ENCODE results near the gene DDX18. TPM values are rescaled to one million over a fixed set of nuclear protein-coding genes. Genes with fewer than 3 reads are reported as not detected.
"Not testable (repeated sequence)": the region's sequence is repeated elsewhere in the genome, so short reads cannot be mapped to it uniquely, and the experiment has no call there.

The DDX18 gene
- total RNA-seq, 1 experiment from 2014 or later, result 88.0 TPM

DNA sequence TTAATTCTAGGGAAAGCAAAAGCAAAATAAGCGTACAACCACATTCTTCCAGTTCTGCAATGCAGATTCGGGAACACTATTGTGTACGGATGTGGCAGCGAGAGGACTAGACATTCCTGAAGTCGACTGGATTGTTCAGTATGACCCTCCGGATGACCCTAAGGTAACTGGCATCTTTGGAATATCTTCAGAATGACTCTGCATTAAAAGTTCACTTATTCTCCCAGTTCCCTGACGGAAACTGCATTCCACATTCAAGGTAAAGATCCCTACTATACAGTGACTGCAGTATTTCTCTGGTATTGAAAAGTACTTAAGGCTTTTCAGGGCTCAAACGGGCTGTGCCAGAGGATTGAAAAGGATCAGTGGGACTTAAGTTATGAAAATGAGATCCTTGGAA, 10.9 kb downstream of the DDX18 start:
- Histone ChIP-seq H3K4me1 (ENCODE audit: low read length) (no peaks in the 10 kb centered on the region), H3K27me3 (ENCODE audit: low read length) (no peaks in the 10 kb centered on the region), H3K4me2 (ENCODE audit: low read depth, low read length, poor library complexity, severe bottlenecking) (no peak overlapping the region), H4K20me1 (ENCODE audit: insufficient read depth, low read depth, low read length) (peaks cover 7% of the 10 kb centered on the region; the same call in 1 of the 2 replicates), H2AFZ (ENCODE audit: low read length) (no peak overlapping the region), H3K4me3 (ENCODE audit: low read length) (no peak overlapping the region), H3K79me2 (ENCODE audit: low read length) (peaks cover 13% of the 10 kb centered on the region; the same call in 1 of the 2 replicates), H3K27ac (ENCODE audit: low read length) (no peak overlapping the region), H3K36me3 (ENCODE audit: insufficient read depth, low read length) (peaks cover 90% of the 10 kb centered on the region), H3K9me2 (replicated peaks; ENCODE audit: insufficient read depth, low read length) (no peaks in the 10 kb centered on the region), H3K9ac (ENCODE audit: low read length) (no peak overlapping the region), H3K9me3 (ENCODE audit: low read length) (no peaks in the 10 kb centered on the region)
- no peak for DNase-seq

DNA sequence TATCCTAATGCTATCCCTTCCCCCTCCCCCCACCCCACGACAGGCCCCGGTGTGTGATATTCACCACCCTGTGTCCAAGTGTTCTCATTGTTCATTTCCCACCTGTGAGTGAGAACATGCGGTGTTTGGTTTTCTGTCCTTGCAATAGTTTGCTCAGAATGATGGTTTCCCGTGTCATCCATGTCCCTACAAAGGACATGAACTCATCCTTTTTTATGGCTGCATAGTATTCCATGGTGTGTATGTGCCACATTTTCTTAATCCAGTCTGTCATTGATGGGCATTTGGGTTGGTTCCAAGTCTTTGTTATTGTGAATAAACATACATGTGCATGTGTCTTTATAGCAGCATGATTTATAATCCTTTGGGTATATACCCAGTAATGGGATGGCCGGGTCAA, 13.0 kb downstream of the DDX18 start:
- H3K9ac ChIP-seq (ENCODE audit: low read length); H3K4me3 ChIP-seq (ENCODE audit: low read length); H3K9me3 ChIP-seq (ENCODE audit: low read length); H3K4me2 ChIP-seq (ENCODE audit: low read depth, low read length, poor library complexity, severe bottlenecking); H3K4me1 ChIP-seq (ENCODE audit: low read length); H2AFZ ChIP-seq (ENCODE audit: low read length); H4K20me1 ChIP-seq (ENCODE audit: insufficient read depth, low read depth, low read length); DNase-seq; H3K79me2 ChIP-seq (ENCODE audit: low read length); H3K27ac ChIP-seq (ENCODE audit: low read length); H3K9me2 ChIP-seq (replicated peaks; ENCODE audit: insufficient read depth, low read length); H3K27me3 ChIP-seq (ENCODE audit: low read length): not testable (repeated sequence)
- H3K36me3 ChIP-seq (ENCODE audit: insufficient read depth, low read length), result peaks cover 88% of the 10 kb centered on the region

DNA sequence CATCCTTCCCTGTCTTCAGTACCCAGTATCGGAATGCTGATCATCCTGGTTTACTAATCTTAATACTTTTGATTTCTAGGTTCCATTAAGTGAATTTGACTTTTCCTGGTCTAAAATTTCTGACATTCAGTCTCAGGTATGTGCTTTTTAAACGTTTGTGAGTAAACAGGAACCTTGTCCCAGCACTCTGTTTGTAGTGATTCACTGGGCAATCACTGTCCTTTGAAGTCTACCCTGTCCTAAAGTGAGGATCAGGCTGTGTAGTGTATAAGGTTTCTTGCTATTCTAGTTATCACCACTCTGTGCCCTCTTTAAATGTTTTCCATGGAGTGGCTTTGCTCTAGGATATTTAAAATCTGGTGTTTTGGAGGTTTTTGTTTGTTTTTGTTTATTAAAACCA, 14.4 kb downstream of the DDX18 start:
- Histone ChIP-seq H3K9me2 (replicated peaks; ENCODE audit: insufficient read depth, low read length) (no peaks in the 10 kb centered on the region), H3K4me1 (ENCODE audit: low read length) (no peaks in the 10 kb centered on the region), H3K4me3 (ENCODE audit: low read length) (no peak overlapping the region), H3K27ac (ENCODE audit: low read length) (no peak overlapping the region), H3K27me3 (ENCODE audit: low read length) (no peaks in the 10 kb centered on the region), H3K9me3 (ENCODE audit: low read length) (no peaks in the 10 kb centered on the region), H3K36me3 (ENCODE audit: insufficient read depth, low read length) (peaks cover 83% of the 10 kb centered on the region), H3K9ac (ENCODE audit: low read length) (no peak overlapping the region), H3K4me2 (ENCODE audit: low read depth, low read length, poor library complexity, severe bottlenecking) (no peak overlapping the region), H2AFZ (ENCODE audit: low read length) (no peak overlapping the region), H4K20me1 (ENCODE audit: insufficient read depth, low read depth, low read length) (peaks cover 7% of the 10 kb centered on the region; the same call in 1 of the 2 replicates), H3K79me2 (ENCODE audit: low read length) (peaks cover 4% of the 10 kb centered on the region; the same call in 1 of the 2 replicates)
- no peak for DNase-seq

DNA sequence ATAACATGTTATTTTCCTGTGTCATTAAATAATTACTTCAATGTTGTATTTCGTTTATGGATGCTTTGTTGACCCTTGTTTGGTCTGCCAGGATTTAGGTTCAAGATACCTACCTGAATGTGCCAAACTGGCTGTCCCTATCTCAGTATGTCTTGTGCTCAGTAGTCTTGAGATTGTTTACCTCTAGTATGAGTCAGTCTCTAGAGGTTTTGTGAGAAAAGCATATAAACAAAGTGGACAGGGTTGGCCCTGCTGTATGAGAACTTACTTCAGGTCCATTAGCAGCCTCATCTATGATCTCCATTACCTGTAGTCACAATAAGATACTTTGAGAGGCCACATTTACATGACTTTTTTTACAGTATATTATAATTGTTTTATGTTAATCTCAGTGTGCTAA, 17.8 kb downstream of the DDX18 start:
- peaks cover 52% of the 10 kb centered on the region; the same call in 1 of the 2 replicates for H3K36me3 ChIP-seq (ENCODE audit: insufficient read depth, low read length)

DNA sequence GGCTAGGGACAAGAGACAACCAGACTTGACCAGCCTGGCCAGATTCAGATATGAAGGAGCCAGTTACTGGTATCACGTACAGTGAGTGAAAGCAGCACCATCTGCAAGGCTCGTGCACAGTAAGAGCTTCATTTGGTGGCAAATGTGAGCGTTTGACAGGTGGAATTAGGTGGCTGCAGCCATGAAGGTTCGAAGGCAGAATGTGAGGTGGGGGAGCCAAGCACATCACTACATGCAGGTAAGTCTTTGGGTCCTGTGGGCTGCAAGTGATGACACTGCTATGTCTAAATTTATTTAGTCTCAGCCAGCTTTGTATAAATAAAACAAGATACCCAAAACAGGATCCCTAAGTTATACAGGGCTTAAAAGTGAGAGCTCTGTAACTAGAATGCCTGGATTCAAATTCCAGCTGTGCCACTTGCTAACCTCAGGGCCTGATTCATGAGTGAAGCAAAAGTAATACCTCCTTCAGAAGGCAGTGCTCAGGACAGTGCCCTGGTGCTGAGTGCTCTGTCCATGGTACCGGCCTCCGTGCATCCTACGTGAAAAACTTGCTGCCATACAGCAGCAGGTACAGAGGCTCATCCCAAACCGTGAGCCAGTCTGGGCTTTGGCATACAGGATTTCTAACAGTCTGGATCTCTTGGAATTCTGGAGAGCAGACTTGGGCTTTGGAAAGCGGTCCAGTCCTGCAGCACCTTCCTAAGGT, 18.6 kb downstream of the DDX18 start:
- H3K36me3 ChIP-seq (ENCODE audit: insufficient read depth, low read length), result peaks cover 54% of the 10 kb centered on the region; the same call in 1 of the 2 replicates
- no peak for DNase-seq
- H4K20me1 ChIP-seq (ENCODE audit: insufficient read depth, low read depth, low read length), result peaks cover 4% of the 10 kb centered on the region; the same call in 1 of the 2 replicates

More for the DNA sequence above, 17.8 kb downstream of the DDX18 start:
- no peaks in the 10 kb centered on the region for H3K4me1 ChIP-seq (ENCODE audit: low read length)
- H4K20me1 ChIP-seq (ENCODE audit: insufficient read depth, low read depth, low read length), result peaks cover 4% of the 10 kb centered on the region; the same call in 1 of the 2 replicates
- no peak overlapping the region for H3K9ac ChIP-seq (ENCODE audit: low read length)
- H3K27me3 ChIP-seq (ENCODE audit: low read length), result no peaks in the 10 kb centered on the region
- H3K79me2 ChIP-seq (ENCODE audit: low read length), result no peaks in the 10 kb centered on the region
- no peaks in the 10 kb centered on the region for H3K9me3 ChIP-seq (ENCODE audit: low read length)
- no peak overlapping the region for H3K4me3 ChIP-seq (ENCODE audit: low read length)
- no peak for DNase-seq
- H3K27ac ChIP-seq (ENCODE audit: low read length), result no peak overlapping the region
- no peak overlapping the region for H3K4me2 ChIP-seq (ENCODE audit: low read depth, low read length, poor library complexity, severe bottlenecking)
- H3K9me2 ChIP-seq (replicated peaks; ENCODE audit: insufficient read depth, low read length), result no peaks in the 10 kb centered on the region
- no peak overlapping the region for H2AFZ ChIP-seq (ENCODE audit: low read length)

DNA sequence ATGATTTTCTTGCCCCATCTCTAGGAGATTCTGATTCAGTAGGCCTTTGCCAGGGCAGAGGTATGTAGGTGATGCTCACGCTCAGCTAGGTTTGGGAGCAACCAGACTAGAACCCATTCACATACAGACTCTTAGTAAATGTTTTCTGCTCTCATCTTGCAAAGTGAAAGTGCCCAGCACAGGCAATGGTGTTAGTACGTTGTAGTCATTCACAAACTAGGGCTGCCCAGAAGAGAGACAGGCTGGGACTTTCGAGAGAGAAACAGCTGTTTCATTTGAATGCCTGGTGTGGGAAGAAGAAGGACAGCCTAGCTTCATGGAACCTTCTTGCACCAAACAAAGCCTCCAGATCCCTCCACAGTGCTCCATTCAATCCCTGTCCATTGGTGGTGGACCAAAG, 19.4 kb downstream of the DDX18 start:
- Histone ChIP-seq H3K9ac (ENCODE audit: low read length) (no peak overlapping the region), H3K27me3 (ENCODE audit: low read length) (no peaks in the 10 kb centered on the region), H3K9me3 (ENCODE audit: low read length) (no peaks in the 10 kb centered on the region), H3K36me3 (ENCODE audit: insufficient read depth, low read length) (peaks cover 52% of the 10 kb centered on the region; the same call in 1 of the 2 replicates), H3K4me1 (ENCODE audit: low read length) (no peaks in the 10 kb centered on the region), H2AFZ (ENCODE audit: low read length) (no peak overlapping the region), H3K4me3 (ENCODE audit: low read length) (no peak overlapping the region), H3K79me2 (ENCODE audit: low read length) (no peaks in the 10 kb centered on the region), H4K20me1 (ENCODE audit: insufficient read depth, low read depth, low read length) (no peaks in the 10 kb centered on the region; the same call in 1 of the 2 replicates), H3K9me2 (replicated peaks; ENCODE audit: insufficient read depth, low read length) (no peaks in the 10 kb centered on the region), H3K27ac (ENCODE audit: low read length) (no peak overlapping the region), H3K4me2 (ENCODE audit: low read depth, low read length, poor library complexity, severe bottlenecking) (no peak overlapping the region)
- DNase-seq, result no peak

More for the DNA sequence above, 18.6 kb downstream of the DDX18 start:
- H3K9me2 ChIP-seq (replicated peaks; ENCODE audit: insufficient read depth, low read length), result no peaks in the 10 kb centered on the region
- H3K9ac ChIP-seq (ENCODE audit: low read length), result no peak overlapping the region
- H3K79me2 ChIP-seq (ENCODE audit: low read length), result no peaks in the 10 kb centered on the region
- no peaks in the 10 kb centered on the region for H3K4me1 ChIP-seq (ENCODE audit: low read length)
- no peak overlapping the region for H3K27ac ChIP-seq (ENCODE audit: low read length)
- H2AFZ ChIP-seq (ENCODE audit: low read length), result no peak overlapping the region
- no peaks in the 10 kb centered on the region for H3K27me3 ChIP-seq (ENCODE audit: low read length)
- no peak overlapping the region for H3K4me2 ChIP-seq (ENCODE audit: low read depth, low read length, poor library complexity, severe bottlenecking)
- H3K9me3 ChIP-seq (ENCODE audit: low read length), result no peaks in the 10 kb centered on the region
- H3K4me3 ChIP-seq (ENCODE audit: low read length), result no peak overlapping the region

DNA sequence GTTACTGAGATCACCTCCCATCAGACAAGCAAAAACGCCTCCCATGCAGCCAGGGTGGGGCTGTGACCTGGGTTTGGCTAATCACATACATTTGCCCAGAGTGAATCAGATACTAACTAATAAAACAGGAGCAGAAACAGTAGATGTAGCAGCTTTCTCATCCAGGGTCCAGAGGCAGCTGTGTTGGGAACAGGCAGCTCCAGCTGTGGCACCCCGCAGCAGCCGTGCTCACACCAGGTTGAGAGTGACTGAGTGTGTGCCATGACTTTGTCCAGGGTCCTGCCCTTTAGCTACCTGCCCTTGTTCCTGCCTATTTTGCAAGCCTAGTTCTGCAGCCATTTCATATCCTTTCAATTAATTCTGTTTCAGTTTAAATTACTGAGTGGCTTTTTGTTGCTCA, 20.5 kb downstream of the DDX18 start:
- no peaks in the 10 kb centered on the region for H3K4me1 ChIP-seq (ENCODE audit: low read length)
- no peaks in the 10 kb centered on the region for H3K27me3 ChIP-seq (ENCODE audit: low read length)
- H4K20me1 ChIP-seq (ENCODE audit: insufficient read depth, low read depth, low read length), result no peaks in the 10 kb centered on the region; the same call in 1 of the 2 replicates
- H3K9ac ChIP-seq (ENCODE audit: low read length), result no peak overlapping the region
- peaks cover 41% of the 10 kb centered on the region; the same call in 1 of the 2 replicates for H3K36me3 ChIP-seq (ENCODE audit: insufficient read depth, low read length)
- no peaks in the 10 kb centered on the region for H3K9me2 ChIP-seq (replicated peaks; ENCODE audit: insufficient read depth, low read length)
- no peak overlapping the region for H2AFZ ChIP-seq (ENCODE audit: low read length)
- H3K4me3 ChIP-seq (ENCODE audit: low read length), result no peak overlapping the region
- no peaks in the 10 kb centered on the region for H3K79me2 ChIP-seq (ENCODE audit: low read length)
- DNase-seq, result no peak
- no peak overlapping the region for H3K4me2 ChIP-seq (ENCODE audit: low read depth, low read length, poor library complexity, severe bottlenecking)
- no peak overlapping the region for H3K27ac ChIP-seq (ENCODE audit: low read length)
- no peaks in the 10 kb centered on the region for H3K9me3 ChIP-seq (ENCODE audit: low read length)

DNA sequence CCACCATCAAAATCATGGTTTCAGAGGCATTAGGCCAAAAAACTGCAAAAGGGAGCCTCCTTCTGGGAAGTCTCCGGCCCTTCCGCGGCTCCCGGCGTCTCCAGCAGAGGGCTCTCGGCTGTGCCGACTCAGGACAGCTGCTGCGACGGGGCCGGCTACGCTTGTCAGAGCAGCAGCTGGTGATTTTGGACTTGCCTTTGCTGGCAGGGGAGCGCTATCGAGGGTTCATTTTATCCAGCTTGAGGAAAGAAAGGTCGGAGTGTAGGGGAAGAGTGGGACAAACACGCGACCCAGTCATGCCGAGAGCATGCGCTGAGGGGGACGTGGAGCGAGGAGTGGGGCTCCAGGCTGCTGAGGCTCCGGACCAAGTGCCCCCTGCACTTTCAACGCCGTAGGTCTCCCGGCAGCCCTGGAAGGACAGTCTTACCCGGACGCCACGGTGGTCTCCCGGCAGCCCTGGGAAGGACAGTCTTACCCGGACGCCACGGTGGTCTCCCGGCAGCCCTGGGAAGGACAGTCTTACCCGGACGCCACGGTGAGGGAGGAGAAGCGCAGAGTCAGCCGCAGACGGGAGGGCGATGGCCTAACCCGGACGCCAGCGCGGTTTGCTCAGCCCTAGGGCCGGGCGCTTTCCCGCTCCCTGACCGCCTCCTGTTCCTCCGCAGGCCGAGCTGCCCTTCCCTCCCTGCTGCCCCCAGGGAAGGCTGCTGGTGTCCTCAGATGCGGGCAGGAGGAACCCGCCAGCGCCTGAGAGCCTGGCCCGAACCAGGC, 21.7 kb downstream of the DDX18 start:
- Histone ChIP-seq H2AFZ (ENCODE audit: low read length) (no peak overlapping the region), H4K20me1 (ENCODE audit: insufficient read depth, low read depth, low read length) (no peaks in the 10 kb centered on the region; the same call in 1 of the 2 replicates), H3K9ac (ENCODE audit: low read length) (no peak overlapping the region), H3K9me3 (ENCODE audit: low read length) (no peaks in the 10 kb centered on the region), H3K4me1 (ENCODE audit: low read length) (no peaks in the 10 kb centered on the region), H3K9me2 (replicated peaks; ENCODE audit: insufficient read depth, low read length) (no peaks in the 10 kb centered on the region), H3K4me2 (ENCODE audit: low read depth, low read length, poor library complexity, severe bottlenecking) (no peak overlapping the region), H3K27ac (ENCODE audit: low read length) (no peak overlapping the region), H3K36me3 (ENCODE audit: insufficient read depth, low read length) (peaks cover 30% of the 10 kb centered on the region; the same call in 1 of the 2 replicates), H3K79me2 (ENCODE audit: low read length) (no peaks in the 10 kb centered on the region), H3K27me3 (ENCODE audit: low read length) (no peaks in the 10 kb centered on the region), H3K4me3 (ENCODE audit: low read length) (no peak overlapping the region)
- DNase-seq, result no peak

Data from Karpas-422 (cell line).